C4-2B (cell line): ENCODE measurements around the gene MORN5.

Experiments
- H3K27ac ChIP-seq: fragments of 450-650 bp; 2 replicates; pipeline ENCODE4 v1.5.1; 2017
- ZFX ChIP-seq: fragments of 450-650 bp; IDR thresholded peaks from 2 replicates; pipeline ENCODE4 v1.6.1; 2017
- TF ChIP-seq, protein P1 (sequence below): fragments of 450-650 bp; conservative IDR thresholded peaks from 2 replicates; pipeline ENCODE4 v1.5.1; 2017; ENCODE audit warnings: mild to moderate bottlenecking

MORN5 gene

DNA sequence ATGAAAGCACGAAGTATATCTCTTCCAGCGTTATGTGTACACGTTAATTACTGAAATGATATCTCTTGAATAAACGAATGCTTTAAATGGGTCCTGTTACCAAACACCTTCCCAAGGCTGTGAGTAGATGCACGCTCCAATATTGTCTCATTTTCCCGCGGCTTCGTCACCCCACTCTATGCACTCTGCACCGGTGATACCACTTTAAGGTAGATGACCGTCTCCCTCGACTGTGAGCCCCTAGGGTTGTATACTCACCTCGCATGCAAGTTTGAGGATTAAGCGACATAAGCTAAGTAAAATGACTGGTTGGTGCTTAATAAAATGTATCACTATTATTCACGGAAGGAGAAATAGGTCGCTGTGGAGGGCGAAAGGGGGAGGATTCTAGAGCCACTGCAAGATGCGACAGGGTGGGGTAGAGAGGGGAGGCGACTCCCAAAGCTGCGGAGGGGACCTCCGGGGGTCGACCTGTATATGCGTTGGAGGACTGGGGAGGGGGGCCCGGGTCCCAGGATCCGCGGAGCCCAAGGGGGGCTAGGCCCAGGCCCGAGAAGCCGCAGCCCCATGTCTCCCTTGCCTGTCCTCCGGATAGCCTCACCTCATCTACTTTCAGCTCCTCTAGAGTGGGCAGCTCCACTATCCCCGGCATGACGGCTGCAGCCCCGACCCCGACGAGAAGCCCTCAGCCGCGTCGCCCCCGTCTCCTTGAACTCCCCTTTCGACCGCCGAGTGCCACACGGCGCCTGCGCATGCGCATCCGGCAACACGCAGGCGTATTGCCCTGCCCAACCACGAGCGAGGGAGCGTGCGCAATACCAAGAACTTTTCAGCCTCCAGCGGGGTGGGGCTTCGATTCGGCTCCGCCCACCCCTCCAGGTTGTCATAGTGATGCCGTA lies at the start of gene MORN5, which contains the start of gene NDUFA8:
Gene MORN5, plus strand, starts transcription at position 883 of the 899 bp plus-strand sequence. CDS start 65 bp downstream, outside the sequence.
Gene NDUFA8, minus strand, starts transcription at position 754 of the 899 bp plus-strand sequence. Its CDS starts 102 bp downstream, at position 652.
- TF ChIP-seq, protein P1, sequence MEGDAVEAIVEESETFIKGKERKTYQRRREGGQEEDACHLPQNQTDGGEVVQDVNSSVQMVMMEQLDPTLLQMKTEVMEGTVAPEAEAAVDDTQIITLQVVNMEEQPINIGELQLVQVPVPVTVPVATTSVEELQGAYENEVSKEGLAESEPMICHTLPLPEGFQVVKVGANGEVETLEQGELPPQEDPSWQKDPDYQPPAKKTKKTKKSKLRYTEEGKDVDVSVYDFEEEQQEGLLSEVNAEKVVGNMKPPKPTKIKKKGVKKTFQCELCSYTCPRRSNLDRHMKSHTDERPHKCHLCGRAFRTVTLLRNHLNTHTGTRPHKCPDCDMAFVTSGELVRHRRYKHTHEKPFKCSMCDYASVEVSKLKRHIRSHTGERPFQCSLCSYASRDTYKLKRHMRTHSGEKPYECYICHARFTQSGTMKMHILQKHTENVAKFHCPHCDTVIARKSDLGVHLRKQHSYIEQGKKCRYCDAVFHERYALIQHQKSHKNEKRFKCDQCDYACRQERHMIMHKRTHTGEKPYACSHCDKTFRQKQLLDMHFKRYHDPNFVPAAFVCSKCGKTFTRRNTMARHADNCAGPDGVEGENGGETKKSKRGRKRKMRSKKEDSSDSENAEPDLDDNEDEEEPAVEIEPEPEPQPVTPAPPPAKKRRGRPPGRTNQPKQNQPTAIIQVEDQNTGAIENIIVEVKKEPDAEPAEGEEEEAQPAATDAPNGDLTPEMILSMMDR, result no peak
- TF ChIP-seq ZFX, result peak; percentile 92
- peak within 1 kb of the TSS; percentile 89 for H3K27ac ChIP-seq

DNA sequence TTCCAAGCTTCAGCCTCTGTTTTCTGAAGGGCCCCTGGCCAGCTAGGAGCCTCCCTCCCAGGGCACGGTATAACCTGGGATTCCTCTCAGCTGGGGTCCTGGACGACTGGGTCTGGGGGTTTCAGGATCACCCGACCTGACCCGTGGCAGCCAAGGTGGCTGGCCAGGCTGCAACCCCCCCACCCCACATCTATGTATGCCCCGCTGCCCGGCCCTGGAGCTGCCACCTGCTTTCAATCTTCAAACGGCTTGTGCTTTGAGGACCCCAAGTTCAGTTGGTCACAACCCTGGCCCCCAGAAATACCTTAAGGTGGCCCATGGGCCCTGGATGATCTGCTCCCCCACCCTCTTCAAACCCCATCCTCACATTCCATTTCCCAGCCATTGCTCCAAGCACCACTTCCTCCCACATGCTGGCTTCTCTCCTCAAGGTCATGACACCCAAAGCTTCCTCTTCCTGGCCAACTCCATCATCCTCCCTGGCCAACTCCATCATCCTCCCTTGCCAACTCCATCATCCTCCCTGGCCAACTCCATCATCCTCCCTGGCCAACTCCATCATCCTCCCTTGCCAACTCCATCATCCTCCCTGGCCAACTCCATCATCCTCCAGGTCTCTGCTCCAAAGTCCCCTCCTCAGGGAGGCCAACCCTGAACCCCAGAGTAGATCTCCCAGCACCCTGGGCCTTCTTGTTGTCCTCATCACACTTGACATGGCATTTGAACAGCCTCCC lies 49.4 kb upstream of the MORN5 start:
- TF ChIP-seq ZFX, result no peak
- TF ChIP-seq, protein P1, result no peak
- no peak overlapping the region for H3K27ac ChIP-seq

- TF ChIP-seq, protein P1, result no peak
- no peak for TF ChIP-seq ZFX
- H3K27ac ChIP-seq, result no peak overlapping the region
These were observed 48.2 kb upstream of the MORN5 start for GRCh38 chr9:122111413-122112085.

- no peak overlapping the region for H3K27ac ChIP-seq
- TF ChIP-seq, protein P1, result no peak
- TF ChIP-seq ZFX, result no peak
These were observed 47.5 kb upstream of the MORN5 start for GRCh38 chr9:122112238-122112637.

DNA sequence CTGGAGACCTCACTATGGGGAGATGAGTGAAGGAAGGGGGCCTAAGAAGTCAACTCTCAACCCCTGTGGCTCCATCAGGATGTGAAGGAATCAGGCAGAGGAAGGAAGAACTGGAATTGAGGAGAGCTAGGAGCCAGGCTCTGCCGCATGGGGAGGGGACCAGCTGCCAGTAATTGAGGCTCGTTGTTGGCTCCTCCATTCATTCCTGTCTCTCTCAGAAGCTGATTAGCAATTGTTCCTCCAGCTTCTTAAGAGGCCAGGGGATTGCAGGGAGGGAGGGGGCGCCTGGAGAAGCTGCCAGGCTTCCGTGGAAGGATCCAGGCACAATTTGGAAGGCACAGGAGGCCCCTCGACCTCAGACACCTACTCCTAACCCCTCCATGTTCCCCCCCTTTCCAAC lies 46.1 kb upstream of the MORN5 start:
- TF ChIP-seq, protein P1, result no peak
- no peak for TF ChIP-seq ZFX

GRCh38 chr9:122115176-122116035 lies 44.3 kb upstream of the MORN5 start:
- TF ChIP-seq, protein P1, result no peak
- no peak for TF ChIP-seq ZFX
- H3K27ac ChIP-seq, result no peak overlapping the region

More for the DNA sequence above, 46.1 kb upstream of the MORN5 start:
- no peak overlapping the region for H3K27ac ChIP-seq
